Measurements from ENCODE around the gene ZNF410. TPM values are rescaled to one million over a fixed set of nuclear protein-coding genes. Genes with fewer than 3 reads are reported as not detected.
"Not testable (repeated sequence)": the region's sequence is repeated elsewhere in the genome, so short reads cannot be mapped to it uniquely, and the experiment has no call there.

Gene ZNF410
- total and polyA plus RNA-seq, 2 of the 8 experiments (the other 6 are each of a cell fraction or from before 2014, with no cell fraction given), result 11.2 to 18.9 TPM

DNA sequence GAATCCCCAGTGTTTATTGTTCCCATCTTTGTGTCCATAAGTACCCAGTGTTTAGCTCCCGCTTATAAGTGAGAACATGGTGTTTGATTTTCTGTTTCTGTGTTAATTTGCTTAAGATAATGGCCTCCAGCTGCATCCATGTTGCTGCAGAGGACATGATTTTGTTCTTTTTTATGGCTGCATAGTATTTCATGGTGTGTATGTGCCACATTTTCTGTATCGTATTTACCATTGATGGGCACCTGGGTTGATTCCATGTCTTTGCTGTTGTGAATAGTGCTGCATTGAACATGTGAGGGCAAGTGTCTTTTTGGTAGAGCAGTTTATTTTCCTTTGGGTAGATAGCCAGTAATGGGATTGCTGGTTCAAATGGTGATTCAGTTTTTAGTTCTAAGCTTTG lies 32.8 kb downstream of the ZNF410 start:
- H2BK20ac ChIP-seq (ENCODE audit: low read length); H3K9ac ChIP-seq (replicated peaks in 1 of 4; ENCODE audit: extremely low read depth in 1 of 4, low read depth in 3 of 4, low read length in 3 of 4); H2BK15ac ChIP-seq (ENCODE audit: low read length); H3K79me2 ChIP-seq (ENCODE audit: control insufficient read depth in 1 of 2, insufficient read depth in 2 of 2, low read length in 2 of 2); H4K8ac ChIP-seq (ENCODE audit: extremely low read depth, insufficient read depth, low read length); FAIRE-seq; H3K23ac ChIP-seq (ENCODE audit: insufficient read length); H3K79me1 ChIP-seq (ENCODE audit: low read depth, low read length); H3K27ac ChIP-seq (ENCODE audit: low read depth, low read length); H3K56ac ChIP-seq (replicated peaks; ENCODE audit: insufficient read length, low read depth, low read length); H3K4me2 ChIP-seq (ENCODE audit: insufficient read depth in 1 of 2, low read depth in 2 of 2, low read length in 2 of 2); H3K14ac ChIP-seq (ENCODE audit: insufficient read length); H4K91ac ChIP-seq (replicated peaks; ENCODE audit: insufficient read length, low read length); H3K4ac ChIP-seq (replicated peaks; ENCODE audit: insufficient read length, low read depth, low read length); H2BK12ac ChIP-seq (ENCODE audit: low read depth, low read length); H2AFZ ChIP-seq (ENCODE audit: low read length); H3K4me1 ChIP-seq (replicated peaks in 1 of 4; ENCODE audit: control insufficient read depth in 3 of 4, insufficient read depth in 4 of 4, low read length in 3 of 4); H3K27me3 ChIP-seq (replicated peaks in 1 of 4; ENCODE audit: control insufficient read depth in 3 of 4, extremely low read depth in 1 of 4, insufficient read depth in 3 of 4, low read length in 3 of 4); H2AK5ac ChIP-seq (ENCODE audit: low read depth, low read length); H2BK120ac ChIP-seq (replicated peaks; ENCODE audit: low read depth, low read length); H4K20me1 ChIP-seq (replicated peaks in 1 of 2; ENCODE audit: control insufficient read depth in 1 of 2, insufficient read depth in 2 of 2, low read length in 2 of 2); H3K9me3 ChIP-seq (ENCODE audit: insufficient read depth in 2 of 2, low read depth in 1 of 2, low read length in 1 of 2); H4K5ac ChIP-seq (ENCODE audit: insufficient read length, low read depth, low read length); H2BK5ac ChIP-seq (ENCODE audit: low read depth, low read length); H3K4me3 ChIP-seq (ENCODE audit: extremely low read depth in 1 of 4, insufficient read depth in 2 of 4, low read depth in 3 of 4, low read length in 4 of 4); H3K18ac ChIP-seq (ENCODE audit: extremely low read depth, low read length); DNase-seq (ENCODE audit: low read depth in 1 of 2, low spot score in 2 of 2); H3K23me2 ChIP-seq (ENCODE audit: low read depth, low read length): not testable (repeated sequence)
- CTCF ChIA-PET (ENCODE audit: partially characterized antibody), result interaction anchor here (0.6 to 0.9 kb wide), 3 partner anchors 16 to 1201 kb away, joined by 3 read pairs; no protein-coding TSS in a partner anchor
- POLR2A ChIA-PET (ENCODE audit: partially characterized antibody), result interaction anchor here (0.6 to 0.7 kb wide), 2 partner anchors 14 to 55 kb away, joined by 3 read pairs; no protein-coding TSS in a partner anchor
- WGBS, 2 experiments (ENCODE audit: extremely low coverage in 1 of 2, insufficient coverage in 1 of 2, insufficient read length in 1 of 2, insufficient replicate concordance in 2 of 2, low coverage in 1 of 2, low lambda C conversion rate in 2 of 2, missing lambda C conversion rate in 1 of 2), result 89% methylated on average over 2 of the region's 2 CpGs; no CpG with 5 or more reads in 1 of the 2 experiments
- peaks cover 11 to 34% (median 21%) of the 10 kb centered on the region in 4 experiments for H3K36me3 ChIP-seq (ENCODE audit: control insufficient read depth in 2 of 4, insufficient read depth in 4 of 4, low read length in 3 of 4)

Data from H1 (cell line).